Measurements from ENCODE around the gene DHRS12. TPM values are rescaled to one million over a fixed set of nuclear protein-coding genes. Genes with fewer than 3 reads are reported as not detected.
A peak's percentile ranks its signal among the peaks of the same experiment; 100 is the strongest.

DHRS12 gene
- total and polyA plus RNA-seq, 8 donors = 4.2 to 27.2 (median 14.1) TPM; not detected in 1

GRCh38 chr13:51831519-51831918, 27.6 kb upstream of the DHRS12 start:
- no peak for TF ChIP-seq EP300 (IDR thresholded peaks at IDR 0.05)
- TF ChIP-seq CTCF (IDR thresholded peaks at IDR 0.05) = no peak
- TF ChIP-seq POLR2AphosphoS5 (IDR thresholded peaks at IDR 0.05) = no peak
- no peak for TF ChIP-seq POLR2A (IDR thresholded peaks at IDR 0.05)
- no peaks in the 10 kb centered on the region for H3K36me3 ChIP-seq
- no peak for DNase-seq
- H3K27ac ChIP-seq = no peak overlapping the region
- peaks cover 0 to 22% (median 3%) of the 10 kb centered on the region in 4 donors for H3K4me1 ChIP-seq
- 90 to 97% (median 92%) methylated on average over 4 to 5 of the region's 5 CpGs for WGBS, 5 donors
- H3K4me3 ChIP-seq = no peak overlapping the region
- no peaks in the 10 kb centered on the region for H3K27me3 ChIP-seq
- no peaks in the 10 kb centered on the region for H3K9me3 ChIP-seq
- intact Hi-C loops (cut with DNase I; ENCODE audit: low total_unique reads) = no loop called here

- no peak for DNase-seq
- H3K27ac ChIP-seq = no peak overlapping the region
- H3K27me3 ChIP-seq = no peaks in the 10 kb centered on the region
- TF ChIP-seq POLR2A (IDR thresholded peaks at IDR 0.05) (no peak), EP300 (IDR thresholded peaks at IDR 0.05) (no peak), POLR2AphosphoS5 (IDR thresholded peaks at IDR 0.05) (no peak)
- no peaks in the 10 kb centered on the region for H3K9me3 ChIP-seq
- 87 to 98% (median 90%) methylated on average over 2 of the region's 2 CpGs for WGBS, 5 donors
- no peak overlapping the region for H3K4me3 ChIP-seq
- H3K36me3 ChIP-seq = no peaks in the 10 kb centered on the region
- H3K4me1 ChIP-seq = peaks cover 0 to 42% (median 13%) of the 10 kb centered on the region in 4 donors
- intact Hi-C loops (cut with DNase I; ENCODE audit: low total_unique reads) = no loop called here
These were observed 25.6 kb upstream of the DHRS12 start for GRCh38 chr13:51829568-51829899.

GRCh38 chr13:51828730-51829567, 25.0 kb upstream of the DHRS12 start:
- DNase-seq = no peak
- intact Hi-C loops (cut with DNase I; ENCODE audit: low total_unique reads) = no loop called here
- peak overlapping the region in 2 of 5 donors; percentile 20 to 43 for H3K27ac ChIP-seq
- H3K36me3 ChIP-seq = no peaks in the 10 kb centered on the region
- H3K4me3 ChIP-seq = no peak overlapping the region
- peaks cover 0 to 44% (median 13%) of the 10 kb centered on the region in 4 donors for H3K4me1 ChIP-seq
- 88 to 93% (median 91%) methylated on average over 8 of the region's 8 CpGs for WGBS, 5 donors
- TF ChIP-seq EP300 (IDR thresholded peaks at IDR 0.05) = no peak
- no peak for TF ChIP-seq POLR2A (IDR thresholded peaks at IDR 0.05)
- no peak for TF ChIP-seq POLR2AphosphoS5 (IDR thresholded peaks at IDR 0.05)
- no peak for TF ChIP-seq CTCF (IDR thresholded peaks at IDR 0.05)
- no peaks in the 10 kb centered on the region for H3K9me3 ChIP-seq
- H3K27me3 ChIP-seq = no peaks in the 10 kb centered on the region

- no peak for DNase-seq
- 74 to 84% (median 81%) methylated on average over 4 of the region's 4 CpGs for WGBS, 5 donors
- Histone ChIP-seq H3K4me3 (no peak overlapping the region), H3K27ac (peak overlapping the region in 2 of 5 donors; percentile 68), H3K27me3 (no peaks in the 10 kb centered on the region), H3K36me3 (no peaks in the 10 kb centered on the region), H3K4me1 (peaks cover 0 to 55% (median 13%) of the 10 kb centered on the region in 4 donors), H3K9me3 (no peaks in the 10 kb centered on the region)
- intact Hi-C loops (cut with DNase I; ENCODE audit: low total_unique reads) = no loop called here
- TF ChIP-seq POLR2AphosphoS5 (IDR thresholded peaks at IDR 0.05) = no peak
- TF ChIP-seq EP300 (IDR thresholded peaks at IDR 0.05) = no peak
- no peak for TF ChIP-seq CTCF (IDR thresholded peaks at IDR 0.05)
- no peak for TF ChIP-seq POLR2A (IDR thresholded peaks at IDR 0.05)
These were observed 23.3 kb upstream of the DHRS12 start for GRCh38 chr13:51827254-51827653.

GRCh38 chr13:51826606-51827005, 22.6 kb upstream of the DHRS12 start:
- TF ChIP-seq CTCF (IDR thresholded peaks at IDR 0.05) = no peak
- TF ChIP-seq EP300 (IDR thresholded peaks at IDR 0.05) = no peak
- no peak for TF ChIP-seq POLR2AphosphoS5 (IDR thresholded peaks at IDR 0.05)
- TF ChIP-seq POLR2A (IDR thresholded peaks at IDR 0.05) = no peak
- H3K4me3 ChIP-seq = no peak overlapping the region

More at GRCh38 chr13:51826606-51827005, 22.6 kb upstream of the DHRS12 start:
- H3K36me3 ChIP-seq = no peaks in the 10 kb centered on the region
- no peaks in the 10 kb centered on the region for H3K9me3 ChIP-seq
- H3K4me1 ChIP-seq = peaks cover 0 to 58% (median 13%) of the 10 kb centered on the region in 4 donors
- 50 to 67% (median 55%) methylated on average over 7 of the region's 7 CpGs for WGBS, 5 donors
- no peaks in the 10 kb centered on the region for H3K27me3 ChIP-seq
- H3K27ac ChIP-seq = peak overlapping the region in 3 of 5 donors; percentile 46 to 68 (median 68)
- peak in 1 of 2 donors; percentile 41 for DNase-seq
- intact Hi-C loops (cut with DNase I; ENCODE audit: low total_unique reads) = no loop called here
